ENCODE results near the gene AGMO. TPM values are rescaled to one million over a fixed set of nuclear protein-coding genes. Genes with fewer than 3 reads are reported as not detected.

The AGMO gene
- total and polyA plus RNA-seq, 12 donors = 0.05 to 0.34 (median 0.15) TPM; not detected in 7

GRCh38 chr7:15446722-15447121 lies 115.1 kb downstream of the AGMO start:
- no peak overlapping the region for H3K27ac ChIP-seq
- H3K27me3 ChIP-seq = no peaks in the 10 kb centered on the region
- intact Hi-C loops (cut with DNase I) = no loop called here
- H3K9me3 ChIP-seq (replicated peaks in 1 of 3) = no peaks in the 10 kb centered on the region
- no peak overlapping the region for H3K4me3 ChIP-seq
- 16 to 35% (median 23%) methylated on average over 2 of the region's 2 CpGs for WGBS, 4 donors
- no peaks in the 10 kb centered on the region for H3K4me1 ChIP-seq (replicated peaks in 1 of 2)
- DNase-seq = no peak
- TF ChIP-seq POLR2A (IDR thresholded peaks at IDR 0.05) (no peak), CTCF (IDR thresholded peaks at IDR 0.05) (no peak)
- H3K36me3 ChIP-seq (replicated peaks in 1 of 2) = no peaks in the 10 kb centered on the region

GRCh38 chr7:15446280-15446679 lies 115.5 kb downstream of the AGMO start:
- H3K27ac ChIP-seq = no peak overlapping the region
- H3K4me1 ChIP-seq (replicated peaks in 1 of 2) = no peaks in the 10 kb centered on the region
- DNase-seq = no peak
- 0% methylated on average over 1 of the region's 1 CpG for WGBS, 4 donors
- TF ChIP-seq CTCF (IDR thresholded peaks at IDR 0.05) = no peak
- no peak for TF ChIP-seq POLR2A (IDR thresholded peaks at IDR 0.05)
- H3K9me3 ChIP-seq (replicated peaks in 1 of 3) = no peaks in the 10 kb centered on the region
- H3K4me3 ChIP-seq = no peak overlapping the region
- H3K27me3 ChIP-seq = no peaks in the 10 kb centered on the region
- no peaks in the 10 kb centered on the region for H3K36me3 ChIP-seq (replicated peaks in 1 of 2)
- intact Hi-C loops (cut with DNase I) = no loop called here

GRCh38 chr7:15441915-15442314 lies 119.9 kb downstream of the AGMO start:
- WGBS, 4 donors = 45 to 54% (median 49%) methylated on average over 1 of the region's 1 CpG
- no peak for TF ChIP-seq POLR2A (IDR thresholded peaks at IDR 0.05)
- no peak for TF ChIP-seq CTCF (IDR thresholded peaks at IDR 0.05)
- Histone ChIP-seq H3K36me3 (replicated peaks in 1 of 2) (no peaks in the 10 kb centered on the region), H3K4me1 (replicated peaks in 1 of 2) (no peaks in the 10 kb centered on the region), H3K4me3 (no peak overlapping the region), H3K27me3 (no peaks in the 10 kb centered on the region), H3K9me3 (replicated peaks in 1 of 3) (no peaks in the 10 kb centered on the region), H3K27ac (no peak overlapping the region)
- intact Hi-C loops (cut with DNase I) = no loop called here
- no peak for DNase-seq

- TF ChIP-seq CTCF (IDR thresholded peaks at IDR 0.05) (no peak), POLR2A (IDR thresholded peaks at IDR 0.05) (no peak)
- Histone ChIP-seq H3K27me3 (no peaks in the 10 kb centered on the region), H3K4me1 (replicated peaks in 1 of 2) (no peaks in the 10 kb centered on the region), H3K36me3 (replicated peaks in 1 of 2) (no peaks in the 10 kb centered on the region), H3K9me3 (replicated peaks in 1 of 3) (no peaks in the 10 kb centered on the region), H3K4me3 (no peak overlapping the region), H3K27ac (no peak overlapping the region)
- 73 to 81% (median 81%) methylated on average over 3 of the region's 3 CpGs for WGBS, 4 donors
- no peak for DNase-seq
- intact Hi-C loops (cut with DNase I) = no loop called here
These were observed 121.3 kb downstream of the AGMO start for GRCh38 chr7:15440482-15440881.
